H1 (cell line): ENCODE data around the gene HM13. TPM values are rescaled to one million over a fixed set of nuclear protein-coding genes. Genes with fewer than 3 reads are reported as not detected.

ENCODE experiments used
- CTCF ChIA-PET: fragments of 300-600 bp; sonication (Branson Sonifier 250); formaldehyde crosslinking; loops from one replicate; lab custom pipeline; 2021; ENCODE audit not compliant: partially characterized antibody; lab: Charles Lee
- POLR2A ChIA-PET: fragments of 300-600 bp; sonication (Branson Sonifier 250); formaldehyde crosslinking; loops from one replicate; lab custom pipeline; 2021; ENCODE audit warnings: inconsistent platforms; ENCODE audit not compliant: partially characterized antibody; lab: Charles Lee
- DNase-seq, 2 experiments: peaks; one replicate each; pipeline versions ENCODE4 v3.0.0 to v3.0.0-alpha.2; 2010 to 2022; ENCODE audit warnings: low spot score in 2 of 2, low read depth in 1 of 2, mixed read lengths in 1 of 2
- FAIRE-seq: peaks from 2 replicates; lab custom pipeline; 2011; peaks lifted over from hg19 to GRCh38; lab: Jason Lieb, UNC
- H2AFZ ChIP-seq: 2 replicates; pipeline ENCODE4 v1.8.1; 2012; ENCODE audit warnings: low read length, inconsistent platforms
- H2AK5ac ChIP-seq: 2 replicates; pipeline ENCODE4 v1.6.1; 2013; ENCODE audit warnings: low read depth, low read length
- H2BK120ac ChIP-seq: replicated peaks from 2 replicates; pipeline ENCODE3; 2013; ENCODE audit warnings: low read depth, low read length, inconsistent platforms
- H2BK12ac ChIP-seq: 2 replicates; pipeline ENCODE4 v1.6.1; 2013; ENCODE audit warnings: low read depth, low read length
- H2BK15ac ChIP-seq: 2 replicates; pipeline ENCODE4 v1.6.1; 2013; ENCODE audit warnings: low read length
- H2BK20ac ChIP-seq: 2 replicates; pipeline ENCODE4 v1.6.1; 2013; ENCODE audit warnings: low read length
- H2BK5ac ChIP-seq: 2 replicates; pipeline ENCODE4 v1.6.1; 2013; ENCODE audit warnings: low read depth, low read length
- H3K14ac ChIP-seq: 2 replicates; pipeline ENCODE4 v1.6.1; 2013; ENCODE audit warnings: inconsistent platforms; ENCODE audit not compliant: insufficient read length
- H3K18ac ChIP-seq: 2 replicates; pipeline ENCODE4 v1.6.1; 2013; ENCODE audit warnings: low read length; ENCODE audit errors: extremely low read depth
- H3K23ac ChIP-seq: 2 replicates; pipeline ENCODE4 v1.6.1; 2013; ENCODE audit warnings: inconsistent platforms; ENCODE audit not compliant: insufficient read length
- H3K23me2 ChIP-seq: 2 replicates; pipeline ENCODE4 v1.6.1; 2013; ENCODE audit warnings: low read depth, low read length
- H3K27ac ChIP-seq: 2 replicates; pipeline ENCODE4 v1.6.1; 2011; ENCODE audit warnings: low read depth, low read length, inconsistent platforms
- H3K27me3 ChIP-seq, 4 experiments: replicated peaks in 1 of 4; 1 replicate in 1 of 4; 2 replicates in 3 of 4; pipeline versions ENCODE4 v1.6.1 to v1.8.1; 2011 to 2013; ENCODE audit warnings: low read length in 3 of 4, mild to moderate bottlenecking in 3 of 4, inconsistent platforms in 2 of 4, mixed read lengths in 2 of 4, moderate library complexity in 1 of 4; ENCODE audit not compliant: control insufficient read depth in 3 of 4, insufficient read depth in 3 of 4; ENCODE audit errors: extremely low read depth in 1 of 4
- H3K36me3 ChIP-seq, 4 experiments: 2 replicates each; pipeline versions ENCODE4 v1.6.1 to v1.8.1; 2011 to 2013; ENCODE audit warnings: mild to moderate bottlenecking in 4 of 4, low read length in 3 of 4, moderate library complexity in 2 of 4, control low read depth in 1 of 4, inconsistent platforms in 1 of 4; ENCODE audit not compliant: insufficient read depth in 4 of 4, control insufficient read depth in 2 of 4
- H3K4ac ChIP-seq: replicated peaks from 2 replicates; pipeline ENCODE3; 2013; ENCODE audit warnings: low read length, low read depth, mixed read lengths, inconsistent platforms; ENCODE audit not compliant: insufficient read length
- H3K4me1 ChIP-seq, 4 experiments: replicated peaks in 1 of 4; 1 replicate in 1 of 4; 2 replicates in 3 of 4; pipeline versions ENCODE4 v1.6.1 to v1.8.1; 2011 to 2013; ENCODE audit warnings: low read length in 3 of 4, inconsistent platforms in 2 of 4, mixed read lengths in 1 of 4; ENCODE audit not compliant: insufficient read depth in 4 of 4, control insufficient read depth in 3 of 4
- H3K4me2 ChIP-seq, 2 experiments: 2 replicates each; pipeline versions ENCODE4 v1.6.1 to v1.8.1; 2011 to 2013; ENCODE audit warnings: low read depth in 2 of 2, low read length in 2 of 2, control low read depth in 1 of 2, inconsistent platforms in 1 of 2, mild to moderate bottlenecking in 1 of 2; ENCODE audit not compliant: insufficient read depth in 1 of 2
- H3K4me3 ChIP-seq, 4 experiments: fragments of 200-600, 300-600 bp in 1 of 4; sonication (generic), shearing (Covaris generic), sonication (Bioruptor Twin) in 1 of 4; 2 replicates each; pipeline versions ENCODE4 v1.5.1 to v1.8.1; 2011 to 2016; ENCODE audit warnings: low read length in 4 of 4, low read depth in 3 of 4, control low read depth in 2 of 4, inconsistent platforms in 2 of 4, mild to moderate bottlenecking in 2 of 4, mixed read lengths in 1 of 4, moderate library complexity in 1 of 4; ENCODE audit not compliant: insufficient read depth in 2 of 4; ENCODE audit errors: extremely low read depth in 1 of 4
- H3K56ac ChIP-seq: replicated peaks from 2 replicates; pipeline ENCODE3; 2013; ENCODE audit warnings: low read depth, mild to moderate bottlenecking, mixed read lengths, low read length, inconsistent platforms; ENCODE audit not compliant: insufficient read length
- H3K79me1 ChIP-seq: 2 replicates; pipeline ENCODE4 v1.6.1; 2013; ENCODE audit warnings: low read depth, low read length, control low read depth
- H3K79me2 ChIP-seq, 2 experiments: 2 replicates each; pipeline versions ENCODE4 v1.6.1 to v1.8.1; 2012 to 2013; ENCODE audit warnings: low read length in 2 of 2, mild to moderate bottlenecking in 2 of 2, inconsistent platforms in 1 of 2; ENCODE audit not compliant: insufficient read depth in 2 of 2, control insufficient read depth in 1 of 2
- H3K9ac ChIP-seq, 4 experiments: replicated peaks in 1 of 4; 1 replicate in 1 of 4; 2 replicates in 3 of 4; pipeline versions ENCODE4 v1.6.1 to v1.8.1; 2011 to 2013; ENCODE audit warnings: low read depth in 3 of 4, low read length in 3 of 4, control low read depth in 2 of 4, mild to moderate bottlenecking in 2 of 4, moderate library complexity in 2 of 4, inconsistent platforms in 1 of 4; ENCODE audit errors: extremely low read depth in 1 of 4
- H3K9me3 ChIP-seq, 2 experiments: 2 replicates each; pipeline versions ENCODE4 v1.6.1 to v1.8.1; 2012 to 2013; ENCODE audit warnings: mild to moderate bottlenecking in 2 of 2, moderate library complexity in 2 of 2, control low read depth in 1 of 2, inconsistent platforms in 1 of 2, low read depth in 1 of 2, low read length in 1 of 2, mixed read lengths in 1 of 2; ENCODE audit not compliant: insufficient read depth in 2 of 2
- H4K20me1 ChIP-seq, 2 experiments: replicated peaks in 1 of 2; 2 replicates each; pipeline versions ENCODE3 to v1.8.1; 2011 to 2013; ENCODE audit warnings: inconsistent platforms in 2 of 2, low read length in 2 of 2, mild to moderate bottlenecking in 1 of 2; ENCODE audit not compliant: insufficient read depth in 2 of 2, control insufficient read depth in 1 of 2
- H4K5ac ChIP-seq: 2 replicates; pipeline ENCODE4 v1.6.1; 2013; ENCODE audit warnings: low read length, low read depth, mixed read lengths, inconsistent platforms; ENCODE audit not compliant: insufficient read length
- H4K8ac ChIP-seq: 2 replicates; pipeline ENCODE4 v1.8.0; 2013; ENCODE audit warnings: mild to moderate bottlenecking, moderate library complexity, low read length, inconsistent platforms; ENCODE audit not compliant: insufficient read depth; ENCODE audit errors: extremely low read depth
- H4K91ac ChIP-seq: replicated peaks from 2 replicates; pipeline ENCODE3; 2013; ENCODE audit warnings: low read length, mixed read lengths, inconsistent platforms; ENCODE audit not compliant: insufficient read length
- ASH2L ChIP-seq: fragments of 200-600, 300-600 bp; sonication (generic); IDR thresholded peaks from one replicate; pipeline ENCODE4 v1.7.1; 2017; ENCODE audit warnings: low read length
- BACH1 ChIP-seq: IDR thresholded peaks from 2 replicates; pipeline ENCODE4 v1.6.1; 2012; ENCODE audit warnings: low read length, improper control_type of control experiment
- BCL11A ChIP-seq, 2 experiments: IDR thresholded peaks; one replicate each; pipeline ENCODE4 v1.6.1; 2011; ENCODE audit warnings: low read depth in 2 of 2, low read length in 2 of 2, mild to moderate bottlenecking in 2 of 2
- BRCA1 ChIP-seq: IDR thresholded peaks from 2 replicates; pipeline ENCODE4 v1.6.1; 2012; ENCODE audit warnings: low read depth, low read length, improper control_type of control experiment
- CHD2 ChIP-seq: IDR thresholded peaks from 2 replicates; pipeline ENCODE4 v1.6.1; 2012; ENCODE audit warnings: low read length, improper control_type of control experiment
- POLR2A ChIP-seq, 2 experiments: IDR thresholded peaks; 1 replicate in 1 of 2; 2 replicates in 1 of 2; pipeline ENCODE4 v1.6.1; 2011; ENCODE audit warnings: low read depth in 2 of 2, low read length in 2 of 2, mild to moderate bottlenecking in 2 of 2; ENCODE audit errors: control extremely low read depth in 1 of 2
- POLR2AphosphoS5 ChIP-seq: IDR thresholded peaks from 2 replicates; pipeline ENCODE4 v1.6.1; 2011; ENCODE audit warnings: low read depth, low read length
- SAP30 ChIP-seq: fragments of 300-600 bp; sonication (generic); IDR thresholded peaks from 2 replicates; pipeline ENCODE4 v1.7.1; 2012; ENCODE audit warnings: low read length, moderate library complexity, mild to moderate bottlenecking, inconsistent platforms; ENCODE audit not compliant: insufficient read depth, insufficient replicate concordance
- SP1 ChIP-seq: IDR thresholded peaks from 2 replicates; pipeline ENCODE4 v1.6.1; 2011; ENCODE audit warnings: low read depth, low read length
- TCF12 ChIP-seq: IDR thresholded peaks from 2 replicates; pipeline ENCODE4 v1.6.1; 2011; ENCODE audit warnings: low read depth, mild to moderate bottlenecking, low read length
- whole genome bisulfite sequencing, 2 experiments: shearing (Covaris generic) in 1 of 2; methylation state at CpG; one replicate each; pipeline versions ENCODE4 v1.1.6 to v1.1.7; 2013 to 2015; ENCODE audit warnings: low lambda C conversion rate in 2 of 2, mixed read lengths in 2 of 2, inconsistent platforms in 1 of 2, low coverage in 1 of 2, missing lambda C conversion rate in 1 of 2; ENCODE audit not compliant: insufficient replicate concordance in 2 of 2, insufficient coverage in 1 of 2, insufficient read length in 1 of 2; ENCODE audit errors: extremely low coverage in 1 of 2, missing lambda C conversion rate in 1 of 2; 5-methylcytosine and 5-hydroxymethylcytosine counted together
- polyA plus RNA-seq, 7 experiments: library from polyadenylated mRNA; depleted of rRNA in 3 of 7; stranded (reverse) in 5 of 7; unstranded in 2 of 7; fragments of >200 nt in 5 of 7; fragments of 200-250 nt in 2 of 7; gene quantifications; 1 replicate in 5 of 7; 2 replicates in 1 of 7; 4 replicates in 1 of 7; pipeline versions ENCODE4 v1.2.1 to v1.2.3, GENCODE V29; 2011 to 2013; ENCODE audit warnings: missing spikeins in 2 of 7, mixed read lengths in 2 of 7
- total RNA-seq: library from RNA; stranded (reverse); fragmentation: NEBNext Ultra II Directional; extraction: Animal tissue kit (Norgen Biotek cat#: 25700); gene quantifications from 2 replicates; pipeline ENCODE4 v1.2.1, GENCODE V29; 2021
- TF ChIP-seq, protein P1 (sequence below): IDR thresholded peaks from 2 replicates; pipeline ENCODE4 v1.6.1; 2012; ENCODE audit warnings: inconsistent platforms
- TF ChIP-seq, protein P2 (sequence below): IDR thresholded peaks from 2 replicates; pipeline ENCODE4 v1.6.1; 2011; ENCODE audit warnings: low read length, improper control_type of control experiment

HM13 gene
- total and polyA plus RNA-seq, 2 of the 8 experiments (the other 6 are each of a cell fraction or from before 2014, with no cell fraction given) = 118 to 183 TPM

DNA sequence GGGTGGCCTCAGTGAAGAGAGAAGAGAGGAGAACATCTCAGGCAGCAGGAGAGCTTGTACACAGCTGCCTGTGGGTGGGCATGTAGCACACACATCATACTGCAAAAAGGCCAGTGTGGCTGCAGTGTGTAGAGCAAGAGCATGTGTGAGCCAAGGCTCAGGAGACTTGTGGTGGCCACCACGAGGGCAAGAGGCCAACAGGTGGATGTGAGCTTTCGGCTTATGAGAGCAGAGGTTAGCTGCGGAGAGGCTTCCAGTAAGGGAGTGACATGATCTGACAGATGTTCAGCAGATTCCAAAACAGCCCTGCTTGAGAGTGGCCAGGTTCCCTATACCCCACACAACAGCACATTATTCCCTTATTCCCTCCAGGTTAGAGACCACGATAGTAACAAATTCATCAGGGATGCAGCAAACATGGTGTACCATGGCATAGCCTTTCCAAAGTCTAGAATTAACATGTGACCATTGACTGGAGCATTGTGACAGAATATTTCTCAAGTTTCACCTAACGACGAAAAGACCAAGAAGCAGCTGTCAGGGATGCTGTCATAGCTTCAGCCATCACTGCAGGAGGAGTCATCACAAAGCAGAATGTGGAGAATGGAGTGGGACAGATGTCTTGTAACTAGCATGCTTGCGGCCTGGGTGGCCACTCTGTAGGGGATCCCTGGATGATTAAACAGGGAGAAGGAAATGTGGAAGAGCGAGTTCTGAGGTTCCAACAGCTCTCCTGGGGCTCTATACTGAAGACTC, 23.1 kb downstream of the HM13 start:
- ChIA-PET POLR2A (interaction anchor here (0.6 to 2.3 kb wide), 5 partner anchors 10 to 49 kb away, joined by 3 to 13 read pairs (median 3); a partner anchor contains a TSS), CTCF (interaction anchor here (1.7 to 15.1 kb wide), 3 partner anchors 21 to 75 kb away, joined by 6 to 170 read pairs (median 9); partner anchors contain the start of gene HM13)
- no peak overlapping the region for H3K56ac ChIP-seq
- H3K9ac ChIP-seq = no peak overlapping the region
- H4K91ac ChIP-seq = no peak overlapping the region
- no peak overlapping the region for H2BK15ac ChIP-seq
- peaks cover 28 to 50% (median 34%) of the 10 kb centered on the region in 4 experiments; a peak in 7 of 8 replicates for H3K36me3 ChIP-seq
- H2BK12ac ChIP-seq = no peak overlapping the region
- H3K4me2 ChIP-seq = no peak overlapping the region
- no peak for DNase-seq
- H2BK20ac ChIP-seq = no peak overlapping the region
- H3K27me3 ChIP-seq = no peaks in the 10 kb centered on the region
- H3K23me2 ChIP-seq = no peaks in the 10 kb centered on the region; the same call in 1 of the 2 replicates
- H3K9me3 ChIP-seq = no peaks in the 10 kb centered on the region
- H3K4me1 ChIP-seq = no peaks in the 10 kb centered on the region
- H3K23ac ChIP-seq = no peak overlapping the region
- no peak overlapping the region for H3K27ac ChIP-seq
- H3K79me2 ChIP-seq = no peaks in the 10 kb centered on the region
- H4K8ac ChIP-seq = no peak overlapping the region
- WGBS, 2 experiments = 89% methylated on average over 8 of the region's 8 CpGs; no CpG with 5 or more reads in 1 of the 2 experiments
- H3K18ac ChIP-seq = no peak overlapping the region
- no peak overlapping the region for H2AK5ac ChIP-seq
- H3K79me1 ChIP-seq = peaks cover 4% of the 10 kb centered on the region; the same call in 1 of the 2 replicates
- no peak overlapping the region for H3K4ac ChIP-seq
- no peak for FAIRE-seq
- no peak overlapping the region for H3K4me3 ChIP-seq
- H3K14ac ChIP-seq = no peak overlapping the region
- H4K5ac ChIP-seq = no peak overlapping the region
- H2AFZ ChIP-seq = no peak overlapping the region
- H2BK120ac ChIP-seq = no peak overlapping the region
- peaks cover 5 to 16% of the 10 kb centered on the region in 2 experiments for H4K20me1 ChIP-seq
- H2BK5ac ChIP-seq = no peak overlapping the region
- TF ChIP-seq, protein P1, sequence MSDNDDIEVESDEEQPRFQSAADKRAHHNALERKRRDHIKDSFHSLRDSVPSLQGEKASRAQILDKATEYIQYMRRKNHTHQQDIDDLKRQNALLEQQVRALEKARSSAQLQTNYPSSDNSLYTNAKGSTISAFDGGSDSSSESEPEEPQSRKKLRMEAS = no peak
- TF ChIP-seq ASH2L = no peak
- TF ChIP-seq CHD2 = no peak
- no peak for TF ChIP-seq BCL11A (IDR thresholded peaks at IDR 0.05; ENCODE audit: low read depth in 2 of 2, low read length in 2 of 2)
- no peak for TF ChIP-seq SAP30
- TF ChIP-seq TCF12 = no peak
- no peak for TF ChIP-seq BACH1
- TF ChIP-seq, protein P2, sequence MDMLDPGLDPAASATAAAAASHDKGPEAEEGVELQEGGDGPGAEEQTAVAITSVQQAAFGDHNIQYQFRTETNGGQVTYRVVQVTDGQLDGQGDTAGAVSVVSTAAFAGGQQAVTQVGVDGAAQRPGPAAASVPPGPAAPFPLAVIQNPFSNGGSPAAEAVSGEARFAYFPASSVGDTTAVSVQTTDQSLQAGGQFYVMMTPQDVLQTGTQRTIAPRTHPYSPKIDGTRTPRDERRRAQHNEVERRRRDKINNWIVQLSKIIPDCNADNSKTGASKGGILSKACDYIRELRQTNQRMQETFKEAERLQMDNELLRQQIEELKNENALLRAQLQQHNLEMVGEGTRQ = no peak
- TF ChIP-seq SP1 = no peak
- TF ChIP-seq POLR2AphosphoS5 = no peak
- no peak for TF ChIP-seq POLR2A (IDR thresholded peaks at IDR 0.05; ENCODE audit: control extremely low read depth in 1 of 2, low read depth in 2 of 2, low read length in 2 of 2)
- no peak for TF ChIP-seq BRCA1
